Sigmoid colon (tissue), 4 donors: ENCODE measurements around the gene MMS19.

ENCODE experiments used
- CTCF ChIP-seq, 4 experiments: fragments of 450-650 bp in 3 of 4; fragments of 200-600 bp in 1 of 4; IDR thresholded peaks; one replicate each; pipeline ENCODE4 v1.5.1; 2016 to 2019; ENCODE audit warnings: antibody characterized with exemption in 4 of 4, mild to moderate bottlenecking in 3 of 4, moderate library complexity in 2 of 4
- EP300 ChIP-seq, 4 donors: sonication (generic); formaldehyde crosslinking; IDR thresholded peaks; one replicate each; pipeline ENCODE4 v1.6.1; 2017; ENCODE audit warnings: antibody characterized with exemption in 4 of 4
- POLR2A ChIP-seq, 2 donors: fragments of 450-650 bp; IDR thresholded peaks; one replicate each; pipeline ENCODE4 v1.6.1; 2016; ENCODE audit warnings: antibody characterized with exemption in 2 of 2, mild to moderate bottlenecking in 2 of 2, moderate library complexity in 2 of 2
- POLR2AphosphoS5 ChIP-seq, 4 donors: sonication (generic); formaldehyde crosslinking; IDR thresholded peaks; one replicate each; pipeline ENCODE4 v1.6.1; 2017; ENCODE audit warnings: antibody characterized with exemption in 4 of 4

DNA sequence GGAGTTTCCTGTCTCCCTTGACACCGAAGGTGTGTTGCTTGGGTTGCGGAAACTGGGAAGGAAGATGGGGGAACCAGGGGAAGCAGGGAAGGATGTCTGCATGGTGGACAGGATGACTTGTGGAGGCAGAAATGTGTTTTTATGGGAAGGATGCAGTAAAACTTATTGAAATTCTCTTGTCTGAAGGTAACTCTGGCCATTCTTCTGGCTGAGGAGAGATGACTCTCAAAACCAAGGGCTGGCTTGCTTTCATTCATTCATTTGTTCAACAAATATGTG lies 2.0 kb upstream of the MMS19 start:
- TF ChIP-seq POLR2A (IDR thresholded peaks at IDR 0.05) (no peak), POLR2AphosphoS5 (IDR thresholded peaks at IDR 0.05) (no peak), CTCF (IDR thresholded peaks at IDR 0.05) (no peak), EP300 (IDR thresholded peaks at IDR 0.05) (no peak)
